Measurements from ENCODE around the gene LRTM2. TPM values are rescaled to one million over a fixed set of nuclear protein-coding genes. Genes with fewer than 3 reads are reported as not detected.

LRTM2 gene
- total and polyA plus RNA-seq, 9 of the 15 experiments (the other 6 are each of a cell fraction or from before 2014, with no cell fraction given): 0.09 TPM; not detected in 8

DNA sequence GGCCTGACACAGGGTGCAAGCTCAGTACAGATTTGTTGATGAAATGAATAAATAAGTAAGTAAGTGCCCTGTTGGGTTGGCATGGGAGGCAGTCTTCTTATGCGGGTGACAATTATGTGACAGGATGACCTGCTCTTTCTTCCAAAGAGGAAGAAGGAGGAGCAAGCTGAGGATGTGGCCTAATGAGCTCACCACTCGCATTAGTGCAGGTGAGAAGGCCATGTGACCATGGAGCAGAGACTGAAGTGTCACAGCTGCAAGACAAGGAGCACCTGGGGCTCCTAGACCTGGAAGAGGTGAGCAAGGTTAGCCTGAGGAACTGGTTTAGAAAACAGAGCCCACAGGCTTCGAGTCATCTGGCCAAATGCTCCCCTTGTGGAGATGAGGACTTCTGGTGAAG, 34.9 kb downstream of the LRTM2 start (continued):
- TF ChIP-seq BCLAF1 (IDR thresholded peaks at IDR 0.05; ENCODE audit: borderline replicate concordance in 1 of 2, control insufficient read depth in 1 of 2, low read depth in 2 of 2, low read length in 1 of 2): no peak

DNA sequence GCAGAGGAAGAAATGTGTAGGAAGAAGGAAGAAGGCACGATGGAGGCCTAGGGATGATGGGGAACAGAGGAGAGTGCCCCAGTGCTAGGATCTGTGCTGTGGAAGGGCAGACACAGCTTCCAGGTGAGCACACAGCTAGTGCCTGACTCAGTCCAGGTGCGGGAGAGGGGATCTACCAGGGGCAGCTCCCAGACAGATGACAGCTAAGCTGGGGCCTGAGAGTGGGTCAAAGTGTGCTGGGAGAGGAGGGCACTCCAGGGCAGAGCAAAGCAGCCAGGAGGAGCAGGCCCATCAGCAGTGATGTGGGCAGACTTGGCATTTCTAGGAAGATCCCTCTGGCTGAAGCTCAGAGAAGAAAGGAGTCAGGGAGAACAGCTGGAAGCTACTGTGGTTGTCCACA, 36.7 kb downstream of the LRTM2 start:
- Histone ChIP-seq H3K4me1 (replicated peaks in 1 of 2; ENCODE audit: control insufficient read depth in 2 of 2, insufficient read depth in 2 of 2, low read length in 2 of 2) (no peaks in the 10 kb centered on the region), H4K20me1 (replicated peaks; ENCODE audit: control insufficient read depth, insufficient read depth, low read length) (no peaks in the 10 kb centered on the region), H3K9ac (ENCODE audit: insufficient read depth in 1 of 2, low read depth in 2 of 2, low read length in 2 of 2) (no peak overlapping the region), H3K36me3 (ENCODE audit: control insufficient read depth, insufficient read depth, low read length) (no peaks in the 10 kb centered on the region), H3K9me1 (ENCODE audit: control insufficient read depth, insufficient read depth, low read length) (no peaks in the 10 kb centered on the region), H3K4me3 (no peak overlapping the region), H3K27me3 (ENCODE audit: control insufficient read depth in 2 of 2, insufficient read depth in 2 of 2, low read length in 2 of 2) (peaks cover 1 to 64% of the 10 kb centered on the region in 2 experiments; a peak in 4 of 5 replicates), H3K27ac (ENCODE audit: extremely low read depth, low read depth, low read length) (no peak overlapping the region), H3K79me2 (ENCODE audit: control insufficient read depth, insufficient read depth, low read length) (no peaks in the 10 kb centered on the region), H3K9me3 (replicated peaks; ENCODE audit: control insufficient read depth, insufficient read depth, low read depth, low read length) (no peaks in the 10 kb centered on the region), H2AFZ (ENCODE audit: low read depth, low read length) (no peak overlapping the region), H3K4me2 (ENCODE audit: insufficient read depth, low read length) (no peak overlapping the region)
- POLR2A ChIA-PET: no interaction called here
- FAIRE-seq: no peak
- in situ Hi-C loops (cut with MboI): no loop called here
- CTCF ChIA-PET (ENCODE audit: low intra/inter-chr PET ratio): no interaction called here
- intact Hi-C loops (cut with micrococcal nuclease): no loop called here
- no TSS peak for BruUV-seq (replicated peaks)
- WGBS (ENCODE audit: insufficient coverage, low coverage, missing lambda C conversion rate): 0% methylated on average over 2 of the region's 2 CpGs
- DNase-seq (ENCODE audit: extremely low read depth in 1 of 4, low spot score in 3 of 4): no peak
- ATAC-seq: no peak
- TF ChIP-seq SAFB2 (IDR thresholded peaks at IDR 0.05; ENCODE audit: borderline replicate concordance, low read depth, low read length, severe bottlenecking) (no peak), ZNF444 (CRISPR knock-in tag; IDR thresholded peaks at IDR 0.05) (no peak), EHMT2 (IDR thresholded peaks at IDR 0.05) (no peak), SETDB1 (IDR thresholded peaks at IDR 0.05; ENCODE audit: low read length) (no peak), ZNF436 (CRISPR knock-in tag; IDR thresholded peaks at IDR 0.05) (no peak), ARID2 (IDR thresholded peaks at IDR 0.05) (no peak), ZBTB40 (IDR thresholded peaks at IDR 0.05) (no peak), ZBTB40 (CRISPR knock-in tag; IDR thresholded peaks at IDR 0.05) (no peak), ZNF551 (CRISPR knock-in tag; IDR thresholded peaks at IDR 0.05) (no peak)

Data from K562 (cell line).